Stomach (tissue), 9 donors: ENCODE data around the gene SAP30. TPM values are rescaled to one million over a fixed set of nuclear protein-coding genes. Genes with fewer than 3 reads are reported as not detected.

Experiments
- DNase-seq, 2 donors: peaks; one replicate each; pipeline versions ENCODE4 v3.0.0 to v3.0.0-alpha.2; 2013 to 2019
- H3K27ac ChIP-seq, 5 donors: fragments of 200-600 bp in 4 of 5; sonication (generic) in 4 of 5; one replicate each; pipeline ENCODE4 v1.5.1; 2013 to 2019; ENCODE audit warnings: mild to moderate bottlenecking in 1 of 5, moderate library complexity in 1 of 5
- H3K27me3 ChIP-seq, 3 donors: fragments of 200-600 bp; sonication (generic); one replicate each; pipeline ENCODE4 v1.5.1; 2017 to 2019; ENCODE audit warnings: mixed run types in 1 of 3
- H3K36me3 ChIP-seq, 4 donors: fragments of 200-600 bp; sonication (generic); 1 replicate in 3 of 4; 2 replicates in 1 of 4; pipeline ENCODE4 v1.5.1; 2016 to 2019
- H3K4me1 ChIP-seq, 4 donors: fragments of 200-600 bp; sonication (generic); one replicate each; pipeline ENCODE4 v1.5.1; 2016 to 2019
- H3K4me3 ChIP-seq, 4 donors: fragments of 200-600 bp; sonication (generic) in 3 of 4; one replicate each; pipeline ENCODE4 v1.5.1; 2016 to 2019; ENCODE audit warnings: mild to moderate bottlenecking in 1 of 4
- H3K9me3 ChIP-seq, 4 donors: fragments of 200-600 bp; sonication (generic); one replicate each; pipeline ENCODE4 v1.5.1; 2016 to 2019
- EP300 ChIP-seq: sonication (generic); formaldehyde crosslinking; IDR thresholded peaks from one replicate; pipeline ENCODE4 v1.6.1; 2017; ENCODE audit warnings: antibody characterized with exemption
- POLR2A ChIP-seq, 4 donors: fragments of 450-650 bp; IDR thresholded peaks; one replicate each; pipeline ENCODE4 v1.6.1; 2016; ENCODE audit warnings: antibody characterized with exemption in 4 of 4, control low read depth in 2 of 4, mild to moderate bottlenecking in 1 of 4, moderate library complexity in 1 of 4
- POLR2AphosphoS5 ChIP-seq, 3 donors: sonication (generic); formaldehyde crosslinking; IDR thresholded peaks; one replicate each; pipeline ENCODE4 v1.6.1; 2016; ENCODE audit warnings: antibody characterized with exemption in 3 of 3
- WGBS, 5 donors: extraction: QIAGEN DNeasy Blood & Tissue Kit in 3 of 5; methylation state at CpG; one replicate each; pipeline versions ENCODE4 v1.1.5 to v1.1.7; 2013 to 2018; 5-methylcytosine and 5-hydroxymethylcytosine counted together
- intact Hi-C: fragments of 100-400 bp; cut with DNase I; formaldehyde crosslinking; loops from one replicate; pipeline ENCODE4 v1.15.1; 2023; ENCODE audit warnings: low total_unique reads
- polyA plus RNA-seq, 3 donors: library from polyadenylated mRNA; stranded (reverse); fragments of 200-250 nt; gene quantifications; one replicate each; pipeline ENCODE4 v1.2.3, GENCODE V29; 2013
- total RNA-seq, 5 donors: library from RNA; depleted of rRNA; stranded (reverse); fragments of >200 nt; gene quantifications; one replicate each; pipeline versions ENCODE4 v1.1.0 to v1.2.3, GENCODE V29; 2014 to 2016
- TF ChIP-seq, protein P1 (sequence below), 7 experiments: fragments of 450-650 bp in 4 of 7; fragments of 200-600 bp in 3 of 7; sonication (generic) in 3 of 7; IDR thresholded peaks; one replicate each; pipeline ENCODE4 v1.5.1; 2016 to 2019; ENCODE audit warnings: antibody characterized with exemption in 7 of 7, control low read depth in 2 of 7, mild to moderate bottlenecking in 1 of 7
- donor health status: healthy with polysubstance abuse.
- donor health status: Bipolar disorder and iron deficiency.
- donor health status: healthy.

Gene SAP30
- total and polyA plus RNA-seq, 8 donors: 3.1 to 24.0 (median 9.3) TPM

DNA sequence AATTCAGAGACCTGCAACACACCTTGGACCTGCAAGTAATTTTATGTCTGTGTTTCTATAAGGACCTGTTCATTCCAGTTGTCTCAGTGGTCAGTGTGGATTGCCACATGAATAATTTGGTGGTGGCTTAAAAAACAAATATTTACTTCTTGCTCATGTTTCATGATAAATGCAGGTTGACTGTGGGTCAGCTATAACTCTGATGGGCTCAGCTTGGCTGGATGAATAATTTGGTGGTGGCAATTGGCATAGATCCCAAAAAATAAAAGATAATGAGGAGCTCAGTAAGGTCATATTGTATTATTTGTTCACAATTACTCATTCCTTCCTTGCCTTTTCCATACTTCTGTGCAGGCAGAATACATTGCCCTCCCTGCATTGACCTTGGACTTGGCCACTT is 47.1 kb downstream of the SAP30 start:
- H3K4me3 ChIP-seq: no peak overlapping the region

DNA sequence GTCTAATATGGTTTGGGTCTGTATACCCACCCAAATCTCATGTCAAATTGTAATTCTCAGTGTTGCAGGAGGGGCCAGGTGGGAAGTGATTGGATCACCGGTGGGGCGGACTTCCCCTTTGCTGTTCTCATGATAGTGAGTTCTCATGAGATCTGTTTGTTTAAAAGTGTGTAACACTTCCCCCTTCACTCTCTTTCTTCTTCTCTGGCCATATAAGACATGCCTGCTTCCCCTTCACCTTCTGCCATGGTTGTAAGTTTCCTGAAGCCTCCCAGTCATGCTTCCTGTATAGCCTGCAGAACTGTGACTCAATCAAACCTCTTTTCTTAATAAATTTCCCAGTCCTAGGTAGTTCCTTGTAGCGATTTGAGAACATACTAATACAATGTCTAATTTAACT is 47.9 kb downstream of the SAP30 start:
- peaks cover 0 to 5% (median 0%) of the 10 kb centered on the region in 4 donors for H3K36me3 ChIP-seq
- H3K9me3 ChIP-seq: no peaks in the 10 kb centered on the region
- H3K4me3 ChIP-seq: no peak overlapping the region
- H3K4me1 ChIP-seq: peaks cover 0 to 43% (median 5%) of the 10 kb centered on the region in 4 donors
- H3K27ac ChIP-seq: peak overlapping the region in 1 of 5 donors; percentile 33
- TF ChIP-seq, protein P1, sequence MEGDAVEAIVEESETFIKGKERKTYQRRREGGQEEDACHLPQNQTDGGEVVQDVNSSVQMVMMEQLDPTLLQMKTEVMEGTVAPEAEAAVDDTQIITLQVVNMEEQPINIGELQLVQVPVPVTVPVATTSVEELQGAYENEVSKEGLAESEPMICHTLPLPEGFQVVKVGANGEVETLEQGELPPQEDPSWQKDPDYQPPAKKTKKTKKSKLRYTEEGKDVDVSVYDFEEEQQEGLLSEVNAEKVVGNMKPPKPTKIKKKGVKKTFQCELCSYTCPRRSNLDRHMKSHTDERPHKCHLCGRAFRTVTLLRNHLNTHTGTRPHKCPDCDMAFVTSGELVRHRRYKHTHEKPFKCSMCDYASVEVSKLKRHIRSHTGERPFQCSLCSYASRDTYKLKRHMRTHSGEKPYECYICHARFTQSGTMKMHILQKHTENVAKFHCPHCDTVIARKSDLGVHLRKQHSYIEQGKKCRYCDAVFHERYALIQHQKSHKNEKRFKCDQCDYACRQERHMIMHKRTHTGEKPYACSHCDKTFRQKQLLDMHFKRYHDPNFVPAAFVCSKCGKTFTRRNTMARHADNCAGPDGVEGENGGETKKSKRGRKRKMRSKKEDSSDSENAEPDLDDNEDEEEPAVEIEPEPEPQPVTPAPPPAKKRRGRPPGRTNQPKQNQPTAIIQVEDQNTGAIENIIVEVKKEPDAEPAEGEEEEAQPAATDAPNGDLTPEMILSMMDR (IDR thresholded peaks at IDR 0.05): no peak
- TF ChIP-seq POLR2A (IDR thresholded peaks at IDR 0.05) (no peak), EP300 (no peak), POLR2AphosphoS5 (IDR thresholded peaks at IDR 0.05) (no peak)
- DNase-seq: no peak
- no peaks in the 10 kb centered on the region for H3K27me3 ChIP-seq
- 70 to 83% (median 75%) methylated on average over 3 of the region's 3 CpGs for WGBS, 5 donors
- intact Hi-C loops: loop anchor here (5.0 to 10.0 kb wide), 2 partner anchors 101 to 404 kb away; no protein-coding TSS in a partner anchor

More for the DNA sequence above, 47.1 kb downstream of the SAP30 start:
- intact Hi-C loops: loop anchor here (5.0 to 10.0 kb wide), 2 partner anchors 101 to 403 kb away; no protein-coding TSS in a partner anchor
- TF ChIP-seq POLR2AphosphoS5 (IDR thresholded peaks at IDR 0.05): peak in 1 of 3 donors; percentile 13
- TF ChIP-seq, protein P1 (IDR thresholded peaks at IDR 0.05): no peak
- peaks cover 0 to 5% (median 0%) of the 10 kb centered on the region in 4 donors for H3K36me3 ChIP-seq
- no peaks in the 10 kb centered on the region for H3K9me3 ChIP-seq
- no peak for DNase-seq
- no peaks in the 10 kb centered on the region for H3K27me3 ChIP-seq
- H3K4me1 ChIP-seq: peaks cover 0 to 47% (median 5%) of the 10 kb centered on the region in 4 donors
- H3K27ac ChIP-seq: peak overlapping the region in 2 of 5 donors; percentile 33 to 79

- peaks cover 0 to 37% (median 7%) of the 10 kb centered on the region in 4 donors for H3K4me1 ChIP-seq
- no peaks in the 10 kb centered on the region for H3K9me3 ChIP-seq
- peaks cover 0 to 5% (median 0%) of the 10 kb centered on the region in 4 donors for H3K36me3 ChIP-seq
- no peak overlapping the region for H3K4me3 ChIP-seq
- TF ChIP-seq, protein P1 (IDR thresholded peaks at IDR 0.05): peak in 1 of 7 experiments; percentile 45
- TF ChIP-seq EP300: no peak
- no peak for TF ChIP-seq POLR2A (IDR thresholded peaks at IDR 0.05)
- TF ChIP-seq POLR2AphosphoS5 (IDR thresholded peaks at IDR 0.05): no peak
- H3K27me3 ChIP-seq: no peaks in the 10 kb centered on the region
- 27 to 50% (median 41%) methylated on average over 4 of the region's 4 CpGs for WGBS, 5 donors
- no peak overlapping the region for H3K27ac ChIP-seq
- intact Hi-C loops: no loop called here
- peak in 1 of 2 donors; percentile 42 for DNase-seq
These were observed 49.6 kb downstream of the SAP30 start for GRCh38 chr4:173420324-173420752.

DNA sequence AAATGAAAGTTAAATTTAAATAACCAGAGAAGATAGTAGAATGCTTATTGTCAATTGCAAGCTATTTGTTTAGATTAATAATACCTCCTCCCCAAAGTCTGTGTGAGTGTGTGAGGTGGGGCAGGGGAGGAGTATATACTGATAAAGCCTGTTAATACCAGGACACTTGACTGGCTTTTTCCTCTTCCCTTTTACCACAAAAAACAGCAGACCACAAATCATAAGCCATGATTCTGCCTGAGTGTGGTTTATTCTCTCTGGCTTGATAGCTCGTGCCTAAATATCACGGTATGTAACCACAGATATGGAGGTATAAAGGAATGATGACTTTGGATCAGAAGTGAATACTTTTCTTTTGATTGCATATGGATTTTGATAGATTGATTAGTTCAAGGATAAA is 50.0 kb downstream of the SAP30 start:
- H3K27me3 ChIP-seq: no peaks in the 10 kb centered on the region
- H3K4me3 ChIP-seq: no peak overlapping the region
- peaks cover 0 to 34% (median 11%) of the 10 kb centered on the region in 4 donors for H3K4me1 ChIP-seq
- H3K36me3 ChIP-seq: peaks cover 0 to 5% (median 0%) of the 10 kb centered on the region in 4 donors
- H3K9me3 ChIP-seq: no peaks in the 10 kb centered on the region
- WGBS, 5 donors: 54 to 73% (median 64%) methylated on average over 2 of the region's 2 CpGs
- no peak for TF ChIP-seq POLR2A (IDR thresholded peaks at IDR 0.05)
- TF ChIP-seq EP300: no peak
- TF ChIP-seq POLR2AphosphoS5 (IDR thresholded peaks at IDR 0.05): no peak
- TF ChIP-seq, protein P1 (IDR thresholded peaks at IDR 0.05): no peak
- intact Hi-C loops: no loop called here
- H3K27ac ChIP-seq: no peak overlapping the region
- no peak for DNase-seq
